ENCODE measurements around the gene INAFM2.

INAFM2 gene

GRCh38 chr15:40287968-40288367 lies 35.5 kb upstream of the INAFM2 start:
- DNase-seq, result no peak

GRCh38 chr15:40289140-40289775 lies 34.2 kb upstream of the INAFM2 start:
- DNase-seq, result no peak

- DNase-seq, result no peak
Measured at GRCh38 chr15:40290545-40290917, 33.0 kb upstream of the INAFM2 start.

- DNase-seq, result no peak
Measured at GRCh38 chr15:40290918-40291574, 32.4 kb upstream of the INAFM2 start.

- DNase-seq, result no peak
Measured at GRCh38 chr15:40292246-40292645, 31.2 kb upstream of the INAFM2 start.

- DNase-seq, result no peak
Measured at GRCh38 chr15:40293006-40293405, 30.5 kb upstream of the INAFM2 start.

- DNase-seq, result no peak
Measured at GRCh38 chr15:40293905-40294895, 29.3 kb upstream of the INAFM2 start.

- no peak for DNase-seq
Measured at GRCh38 chr15:40295297-40295696, 28.2 kb upstream of the INAFM2 start.

- DNase-seq, result no peak
Measured at GRCh38 chr15:40295877-40296560, 27.5 kb upstream of the INAFM2 start.

- DNase-seq, result no peak
Measured at GRCh38 chr15:40296561-40297230, 26.8 kb upstream of the INAFM2 start.

GRCh38 chr15:40297356-40297755 lies 26.1 kb upstream of the INAFM2 start:
- DNase-seq, result no peak

- no peak for DNase-seq
Measured at GRCh38 chr15:40298216-40298935, 25.1 kb upstream of the INAFM2 start.

- no peak for DNase-seq
Measured at GRCh38 chr15:40300367-40300766, 23.1 kb upstream of the INAFM2 start.

- DNase-seq, result no peak
Measured at GRCh38 chr15:40300771-40301170, 22.7 kb upstream of the INAFM2 start.

GRCh38 chr15:40301467-40302179 lies 21.9 kb upstream of the INAFM2 start:
- no peak for DNase-seq

GRCh38 chr15:40302288-40302886 lies 21.1 kb upstream of the INAFM2 start:
- no peak for DNase-seq

GRCh38 chr15:40302981-40303380 lies 20.5 kb upstream of the INAFM2 start:
- no peak for DNase-seq

- DNase-seq, result no peak
Measured at GRCh38 chr15:40303576-40303975, 19.9 kb upstream of the INAFM2 start.

GRCh38 chr15:40305281-40305680 lies 18.2 kb upstream of the INAFM2 start:
- DNase-seq, result no peak

- no peak for DNase-seq
Measured at GRCh38 chr15:40306371-40306770, 17.1 kb upstream of the INAFM2 start.

- no peak for DNase-seq
Measured at GRCh38 chr15:40306908-40307307, 16.6 kb upstream of the INAFM2 start.
